ENCODE results near the gene RPL28.

RPL28 gene

GRCh38 chr19:55385724-55386492, at the start of gene RPL28:
TSS of gene RPL28 (plus strand) at chr19:55385932. CDS start at chr19:55386358, 426 bp downstream.
- peak; percentile 99 for DNase-seq

- DNase-seq = no peak
Observed at GRCh38 chr19:55336101-55336500, 49.6 kb upstream of the RPL28 start.

- DNase-seq = peak; percentile 100
Observed at GRCh38 chr19:55339105-55339888, 46.4 kb upstream of the RPL28 start, which contains the start of gene KMT5C. TSS of gene KMT5C (plus strand) at chr19:55339876. CDS start at chr19:55341937, 2,061 bp downstream.

DNA sequence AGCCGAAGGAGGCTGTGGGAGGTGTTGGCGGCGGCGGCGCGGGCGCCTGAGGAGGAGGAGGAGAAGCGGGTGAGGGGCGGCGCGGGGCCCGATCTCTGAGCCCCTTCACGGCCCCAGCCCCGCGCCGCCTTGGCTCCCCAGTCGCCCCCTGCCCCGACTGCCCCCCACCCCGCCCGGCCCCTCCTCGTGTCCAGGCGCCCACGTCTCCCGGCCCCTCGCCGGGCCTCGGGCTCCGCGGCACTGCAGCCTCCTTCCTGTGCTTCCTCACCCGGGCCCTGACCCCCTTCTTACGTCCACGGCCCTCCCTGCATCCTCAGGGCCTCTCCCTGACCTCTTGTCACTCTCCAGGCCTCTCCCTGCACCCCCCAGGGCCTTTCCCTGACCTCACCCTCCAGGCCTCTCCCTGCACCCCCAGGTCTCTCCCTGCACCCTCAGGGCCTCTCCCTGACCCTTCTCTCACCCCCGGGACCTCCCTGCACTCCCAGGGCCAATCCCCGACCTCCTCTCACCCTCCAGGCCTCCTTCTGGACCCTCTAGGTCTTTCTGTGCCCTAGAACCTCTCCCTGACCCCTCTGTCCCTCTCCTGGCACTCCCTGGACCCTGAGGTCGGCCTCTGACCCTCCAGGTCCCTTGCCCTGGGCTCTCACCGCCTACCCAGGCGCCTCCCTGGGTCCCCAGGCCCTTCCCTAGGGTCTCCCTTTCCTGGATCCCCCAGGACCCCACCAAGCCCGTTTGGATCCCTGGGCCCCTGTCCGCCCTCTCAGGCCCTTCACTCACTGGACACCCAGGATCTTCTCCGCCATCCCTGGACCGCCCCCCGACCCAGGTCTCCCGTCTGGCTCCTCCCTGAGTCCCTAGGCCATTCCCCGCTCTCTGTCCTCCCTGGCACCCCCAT, 45.6 kb upstream of the RPL28 start:
- DNase-seq = peak; percentile 52

DNA sequence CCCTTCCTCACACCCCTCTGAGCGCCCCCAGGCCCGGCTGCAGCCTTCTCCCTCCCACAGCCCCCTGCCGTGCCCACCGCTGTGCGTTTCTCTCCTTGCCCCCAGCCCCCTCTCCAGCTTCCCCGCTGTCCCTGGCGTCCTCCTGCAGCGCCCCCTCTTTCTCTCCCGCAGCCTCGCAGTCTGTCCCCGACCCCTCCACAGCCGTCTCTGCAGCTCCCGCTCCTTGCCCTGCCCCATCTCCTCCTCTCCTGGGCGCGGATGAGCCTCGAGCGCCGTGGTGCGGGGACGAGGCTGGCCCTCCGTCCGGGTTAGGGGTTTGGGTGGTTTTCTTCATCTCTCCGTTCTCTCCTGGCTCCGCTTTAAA, 45.0 kb upstream of the RPL28 start:
- DNase-seq = peak; percentile 55

- peak; percentile 90 for DNase-seq
Observed at GRCh38 chr19:55341171-55341588, 44.6 kb upstream of the RPL28 start.

DNA sequence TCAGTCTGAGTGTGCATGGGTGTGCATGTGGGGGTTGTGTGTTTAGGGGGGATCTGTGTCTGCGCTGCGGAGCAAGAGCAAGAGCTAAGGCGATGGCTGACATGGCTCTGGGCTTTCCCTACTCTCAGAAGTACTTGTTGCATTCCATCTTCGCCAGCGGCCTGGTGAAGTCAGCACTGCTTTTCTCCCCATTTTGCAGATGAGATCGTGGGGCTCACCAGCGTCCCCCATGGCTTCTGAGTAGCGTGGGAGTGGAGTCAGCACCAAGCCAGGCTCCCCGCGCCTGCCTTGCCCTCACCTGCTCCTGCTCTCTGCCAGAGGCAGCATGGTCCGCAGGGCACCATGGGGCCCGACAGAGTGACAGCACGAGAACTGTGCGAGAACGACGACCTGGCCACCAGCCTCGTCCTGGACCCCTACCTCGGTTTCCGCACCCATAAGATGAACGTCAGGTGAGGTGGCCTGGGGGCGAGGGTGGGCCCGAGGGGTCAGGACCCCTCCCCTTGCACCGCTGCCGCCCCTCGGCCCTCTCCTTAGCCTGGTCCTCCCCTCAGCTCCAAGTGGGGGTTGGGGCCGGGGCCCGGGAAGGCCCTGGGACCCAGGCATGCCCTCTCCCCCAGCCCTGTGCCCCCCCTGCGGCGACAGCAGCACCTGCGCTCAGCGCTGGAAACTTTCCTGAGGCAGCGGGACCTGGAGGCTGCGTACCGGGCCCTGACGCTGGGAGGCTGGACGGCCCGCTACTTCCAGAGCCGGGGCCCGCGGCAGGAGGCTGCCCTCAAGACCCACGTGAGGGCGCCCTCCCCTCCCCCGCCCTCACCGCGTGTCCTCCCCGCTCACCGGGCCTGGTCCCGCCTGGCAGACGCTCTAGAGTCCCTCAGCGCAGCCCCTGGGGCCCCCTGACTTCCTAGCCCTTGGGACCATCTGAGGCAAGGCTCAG, 43.9 kb upstream of the RPL28 start:
- no peak for DNase-seq

DNA sequence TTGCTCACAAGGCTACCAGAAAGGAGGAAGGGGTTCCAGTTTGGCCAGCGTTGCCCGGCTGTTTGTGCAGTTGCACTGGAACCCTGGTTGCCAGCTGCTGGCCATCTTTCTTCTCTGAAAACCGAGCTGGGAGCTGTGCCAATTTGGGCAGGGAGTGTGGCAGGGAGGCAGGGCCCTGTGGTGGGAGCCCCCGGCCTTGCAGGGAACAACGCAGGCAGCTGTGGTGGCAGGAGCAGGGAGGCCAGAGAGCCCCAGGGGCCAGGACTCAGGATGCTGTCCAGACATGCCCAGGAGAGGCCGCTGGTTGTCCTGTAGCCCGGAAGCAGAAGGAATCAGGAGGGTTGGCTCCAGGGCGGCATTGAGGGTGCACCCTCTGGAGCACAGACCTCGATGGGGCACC, 41.3 kb upstream of the RPL28 start:
- peak; percentile 61 for DNase-seq

DNA sequence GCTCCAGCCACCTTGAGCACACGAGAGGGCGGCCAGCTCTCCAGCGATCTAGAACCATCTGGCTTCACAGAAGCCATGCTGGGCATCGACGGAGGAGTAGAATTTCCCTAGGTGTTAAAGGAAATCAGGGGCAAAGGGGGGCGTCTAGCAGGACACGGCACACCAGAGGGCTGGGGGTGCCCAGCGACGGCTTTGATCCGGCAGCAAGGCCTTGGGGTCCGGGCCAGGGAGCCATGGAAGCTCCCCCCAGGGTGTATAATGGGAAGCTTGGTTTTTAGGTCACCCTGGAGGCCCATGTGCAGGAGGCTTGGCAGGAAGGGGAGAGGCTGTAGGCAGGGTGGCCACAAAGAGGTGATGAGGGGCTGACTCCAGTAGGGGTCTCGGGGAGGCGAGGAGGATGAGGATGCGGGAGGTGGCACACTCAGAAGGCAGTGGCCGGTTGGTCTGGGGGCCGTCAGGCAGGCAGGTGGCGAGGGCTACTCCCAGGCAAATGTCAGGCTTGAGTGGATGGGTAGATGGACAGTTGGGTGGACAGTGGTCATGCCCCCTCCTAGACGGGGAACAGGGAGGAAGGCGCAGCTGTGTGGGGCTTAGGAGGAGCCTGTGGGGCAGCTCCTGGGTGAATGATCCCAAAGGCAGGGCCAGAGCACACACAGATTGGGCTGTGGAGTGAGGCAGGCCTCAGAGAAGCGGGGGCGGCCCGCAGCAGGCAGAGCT, 40.5 kb upstream of the RPL28 start:
- no peak for DNase-seq

GRCh38 chr19:55345818-55346724, 39.7 kb upstream of the RPL28 start:
- peak; percentile 78 for DNase-seq

DNA sequence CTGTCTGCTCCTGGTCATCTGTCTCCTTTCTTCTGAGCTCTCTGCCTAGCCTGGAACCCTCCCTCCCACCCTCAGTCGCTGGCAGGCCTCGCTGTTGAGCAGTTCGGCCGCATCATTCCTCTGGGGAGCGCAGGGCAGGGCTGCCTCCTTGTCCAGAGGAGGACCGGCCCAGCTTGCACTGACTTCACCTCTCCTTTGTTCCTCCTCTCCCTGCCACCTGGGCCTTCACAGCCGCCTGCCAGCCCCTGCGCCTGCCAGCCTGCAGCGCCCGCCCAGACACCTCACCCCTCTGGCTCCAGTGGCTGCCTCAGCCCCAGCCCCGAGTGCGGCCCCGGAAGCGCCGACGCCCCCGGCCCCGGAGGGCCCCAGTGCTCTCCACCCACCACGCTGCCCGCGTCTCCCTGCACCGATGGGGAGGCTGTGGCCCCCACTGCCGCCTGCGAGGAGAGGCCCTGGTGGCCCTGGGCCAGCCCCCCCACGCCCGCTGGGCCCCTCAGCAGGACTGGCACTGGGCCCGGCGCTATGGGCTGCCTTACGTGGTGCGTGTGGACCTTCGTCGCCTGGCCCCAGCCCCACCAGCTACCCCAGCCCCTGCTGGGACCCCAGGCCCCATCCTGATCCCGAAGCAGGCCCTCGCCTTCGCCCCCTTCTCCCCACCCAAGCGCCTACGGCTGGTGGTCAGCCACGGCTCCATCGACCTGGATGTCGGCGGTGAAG, 38.8 kb upstream of the RPL28 start:
- no peak for DNase-seq

DNA sequence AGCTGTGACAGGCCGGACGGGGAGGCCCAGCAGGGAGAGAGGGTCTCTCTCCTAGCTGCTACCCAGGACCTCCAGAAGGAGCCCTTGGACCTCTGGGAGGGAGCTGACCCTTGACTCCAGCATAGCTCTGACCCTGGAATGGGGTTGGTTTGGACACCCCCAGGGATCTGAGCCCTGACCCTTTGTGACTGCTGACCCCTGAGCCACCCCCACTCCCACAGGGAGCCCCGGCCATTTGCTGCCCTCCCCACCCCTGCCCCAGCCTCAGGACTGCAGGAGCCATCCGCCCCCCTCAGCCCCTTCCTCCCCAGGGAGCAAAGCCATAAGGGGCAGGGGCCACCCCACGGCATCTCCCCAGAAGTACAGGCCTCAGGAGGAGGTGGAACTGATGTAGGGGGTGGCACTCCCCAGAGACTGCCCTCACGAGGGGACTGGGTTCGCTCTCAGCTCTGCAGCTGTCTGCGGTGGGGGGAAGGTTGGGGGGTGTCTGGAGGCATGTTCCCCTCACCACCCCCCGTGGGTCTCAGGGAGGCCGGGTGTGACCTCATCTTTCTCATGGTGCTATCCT, 38.2 kb upstream of the RPL28 start:
- DNase-seq = no peak

- DNase-seq = no peak
Observed at GRCh38 chr19:55348317-55349034, 37.3 kb upstream of the RPL28 start.

- no peak for DNase-seq
Observed at GRCh38 chr19:55350620-55351315, 35.0 kb upstream of the RPL28 start.

GRCh38 chr19:55352040-55352439, 33.7 kb upstream of the RPL28 start:
- DNase-seq = no peak

- DNase-seq = no peak
Observed at GRCh38 chr19:55352549-55353145, 33.1 kb upstream of the RPL28 start.

DNA sequence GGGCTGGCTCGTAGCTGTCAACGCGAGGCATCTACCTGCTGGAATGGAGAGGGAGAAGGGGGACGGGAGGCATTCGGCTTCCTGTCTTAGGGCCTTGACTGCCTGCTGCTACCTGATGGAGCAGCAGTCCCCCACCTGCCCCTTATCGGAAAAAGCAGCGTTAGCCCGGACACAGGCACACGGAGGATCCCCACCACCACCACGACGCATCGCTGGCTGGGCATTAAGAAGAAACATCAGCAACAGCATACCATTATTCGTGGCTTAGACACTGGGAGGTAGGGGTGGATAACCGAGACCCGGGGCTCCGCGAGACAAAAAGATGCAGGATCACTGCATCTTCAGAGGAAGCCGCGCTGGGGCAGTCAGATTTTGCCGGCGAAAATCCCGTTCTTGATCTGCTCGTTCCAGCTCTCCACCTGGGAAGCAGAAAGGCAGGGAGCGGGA, 32.4 kb upstream of the RPL28 start:
- no peak for DNase-seq

Measured in hematopoietic multipotent progenitor cell treated with erythropoietin and hydrocortisone succinate and interleukin-3 and kit ligand, for 6 days (in vitro differentiated cells).